T-helper 9 cell (primary cell): ENCODE results near the gene NFAT5.

Experiments used
- DNase-seq: peaks from one replicate; pipeline ENCODE4 v3.0.0-alpha.2; 2020

NFAT5 gene

GRCh38 chr16:69748694-69749345, 183.1 kb downstream of the NFAT5 start:
- DNase-seq, result no peak

DNA sequence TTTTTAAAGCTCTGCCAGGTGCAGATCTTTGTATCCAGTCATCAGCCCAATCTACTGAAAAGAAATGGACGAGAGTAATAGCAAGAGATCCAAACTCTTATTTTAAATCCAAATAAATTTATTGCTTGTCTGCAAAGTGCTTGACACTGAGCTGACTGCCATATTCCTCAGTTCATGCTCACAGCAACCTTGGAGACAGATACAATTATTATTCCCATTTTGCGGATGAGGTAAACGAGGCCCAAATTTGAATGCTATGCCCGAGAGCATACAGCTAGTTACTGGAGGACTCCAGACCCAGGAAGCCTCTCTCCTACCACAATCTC, 188.3 kb downstream of the NFAT5 start:
- no peak for DNase-seq
